ENCODE measurements around the gene RHCG.

The RHCG gene

GRCh38 chr15:89496155-89497098, at the start of gene RHCG:
TSS of gene RHCG (minus strand) at chr15:89496583. CDS start at chr15:89496544, 39 bp downstream.
- DNase-seq (ENCODE audit: low spot score), result no peak

GRCh38 chr15:89543389-89543788, 47.0 kb upstream of the RHCG start:
- no peak for DNase-seq (ENCODE audit: low spot score)

- no peak for DNase-seq (ENCODE audit: low spot score)
Measured at GRCh38 chr15:89542369-89542768, 46.0 kb upstream of the RHCG start.

GRCh38 chr15:89539027-89539426, 42.6 kb upstream of the RHCG start:
- DNase-seq (ENCODE audit: low spot score), result no peak

GRCh38 chr15:89533861-89534544, 37.6 kb upstream of the RHCG start:
- DNase-seq (ENCODE audit: low spot score), result no peak

- DNase-seq (ENCODE audit: low spot score), result no peak
Measured at GRCh38 chr15:89531796-89532537, 35.6 kb upstream of the RHCG start.

- DNase-seq (ENCODE audit: low spot score), result no peak
Measured at GRCh38 chr15:89530976-89531375, 34.6 kb upstream of the RHCG start.

GRCh38 chr15:89528757-89529352, 32.5 kb upstream of the RHCG start:
- DNase-seq (ENCODE audit: low spot score), result no peak

- no peak for DNase-seq (ENCODE audit: low spot score)
Measured at GRCh38 chr15:89526601-89527441, 30.4 kb upstream of the RHCG start.

- DNase-seq (ENCODE audit: low spot score), result no peak
Measured at GRCh38 chr15:89526181-89526580, 29.8 kb upstream of the RHCG start.

- no peak for DNase-seq (ENCODE audit: low spot score)
Measured at GRCh38 chr15:89524184-89524583, 27.8 kb upstream of the RHCG start.

GRCh38 chr15:89523101-89523500, 26.7 kb upstream of the RHCG start:
- DNase-seq (ENCODE audit: low spot score), result no peak

- no peak for DNase-seq (ENCODE audit: low spot score)
Measured at GRCh38 chr15:89521605-89522004, 25.2 kb upstream of the RHCG start.

- DNase-seq (ENCODE audit: low spot score), result no peak
Measured at GRCh38 chr15:89515477-89515876, 19.1 kb upstream of the RHCG start.

- DNase-seq (ENCODE audit: low spot score), result no peak
Measured at GRCh38 chr15:89514596-89515406, 18.4 kb upstream of the RHCG start.

GRCh38 chr15:89514186-89514585, 17.8 kb upstream of the RHCG start:
- DNase-seq (ENCODE audit: low spot score), result no peak

GRCh38 chr15:89513284-89513683, 16.9 kb upstream of the RHCG start:
- DNase-seq (ENCODE audit: low spot score), result no peak

GRCh38 chr15:89512631-89513030, 16.2 kb upstream of the RHCG start:
- no peak for DNase-seq (ENCODE audit: low spot score)

GRCh38 chr15:89506026-89506686, 9.8 kb upstream of the RHCG start:
- no peak for DNase-seq (ENCODE audit: low spot score)

GRCh38 chr15:89504166-89504565, 7.8 kb upstream of the RHCG start:
- no peak for DNase-seq (ENCODE audit: low spot score)
